K562 (cell line): Measurements from ENCODE around the gene BAG2. TPM values are rescaled to one million over a fixed set of nuclear protein-coding genes. Genes with fewer than 3 reads are reported as not detected.

Source experiments
- ATAC-seq: fragments of 200-7000 bp; cut with Tn5 transposase; 3 replicates; pipeline ENCODE4 v1.9.1; 2020; ENCODE audit warnings: moderate library complexity
- BruUV-seq: library from RNA; stranded (reverse); fragments of 400-500 nt; replicated peaks from 2 replicates; lab custom pipeline; 2021; lab: Mats Ljungman, UMichigan
- CTCF ChIA-PET: fragments of 300-600 bp; formaldehyde crosslinking; extraction: SDS; loops from one replicate; lab custom pipeline; 2021; ENCODE audit warnings: low intra/inter-chr PET ratio; lab: Yijun Ruan, JAX
- POLR2A ChIA-PET: fragments of 300-600, 350-650 bp; sonication (Branson Sonifier 250); formaldehyde crosslinking; extraction: SDS; loops from one replicate; lab custom pipeline; 2021; ENCODE audit warnings: antibody characterized with exemption, inconsistent platforms; lab: Yijun Ruan, JAX
- DNase-seq, 4 experiments: peaks; one replicate each; pipeline versions ENCODE4 v3.0.0 to v3.0.0-alpha.2; 2011 to 2018; ENCODE audit warnings: low spot score in 3 of 4, mixed read lengths in 3 of 4; ENCODE audit errors: extremely low read depth in 1 of 4
- FAIRE-seq: peaks from 2 replicates; lab custom pipeline; 2011; peaks lifted over from hg19 to GRCh38; lab: Jason Lieb, UNC
- H2AFZ ChIP-seq: 2 replicates; pipeline ENCODE4 v1.6.0; 2011; ENCODE audit warnings: low read depth, low read length, control low read depth, inconsistent platforms
- H3K27ac ChIP-seq: fragments of 200-600 bp; 3 replicates; pipeline ENCODE4 v1.8.0; 2011; ENCODE audit warnings: low read depth, mild to moderate bottlenecking, control low read depth, inconsistent platforms, low read length, moderate library complexity, mixed read lengths; ENCODE audit errors: extremely low read depth
- H3K27me3 ChIP-seq, 2 experiments: fragments of 300-600 bp in 1 of 2; 2 replicates in 1 of 2; 3 replicates in 1 of 2; pipeline versions ENCODE4 v1.6.0 to v1.8.0; 2011; ENCODE audit warnings: inconsistent platforms in 2 of 2, low read length in 2 of 2, mild to moderate bottlenecking in 1 of 2, mixed read lengths in 1 of 2, moderate library complexity in 1 of 2; ENCODE audit not compliant: control insufficient read depth in 2 of 2, insufficient read depth in 2 of 2
- H3K36me3 ChIP-seq: fragments of 300-600 bp; 3 replicates; pipeline ENCODE4 v1.8.0; 2011; ENCODE audit warnings: mild to moderate bottlenecking, low read length, inconsistent platforms; ENCODE audit not compliant: control insufficient read depth, insufficient read depth
- H3K4me1 ChIP-seq, 2 experiments: fragments of 200-600 bp in 1 of 2; replicated peaks in 1 of 2; 2 replicates in 1 of 2; 3 replicates in 1 of 2; pipeline versions ENCODE4 v1.5.1 to v1.8.0; 2011; ENCODE audit warnings: inconsistent platforms in 2 of 2, low read length in 2 of 2, mild to moderate bottlenecking in 1 of 2, mixed read lengths in 1 of 2, moderate library complexity in 1 of 2; ENCODE audit not compliant: control insufficient read depth in 2 of 2, insufficient read depth in 2 of 2
- H3K4me2 ChIP-seq: 2 replicates; pipeline ENCODE4 v1.6.1; 2011; ENCODE audit warnings: low read length, control low read depth, inconsistent platforms, mixed read lengths; ENCODE audit not compliant: insufficient read depth
- H3K4me3 ChIP-seq: fragments of 200-600 bp; sonication (generic), shearing (Covaris generic); 2 replicates; pipeline ENCODE4 v1.5.1; 2016; ENCODE audit warnings: control low read depth, inconsistent platforms
- H3K79me2 ChIP-seq: fragments of 200-600 bp; 3 replicates; pipeline ENCODE4 v1.8.0; 2011; ENCODE audit warnings: low read length, inconsistent platforms; ENCODE audit not compliant: control insufficient read depth, insufficient read depth
- H3K9ac ChIP-seq, 2 experiments: 2 replicates each; pipeline versions ENCODE4 v1.6.0 to v1.6.1; 2011; ENCODE audit warnings: low read depth in 2 of 2, low read length in 2 of 2, control low read depth in 1 of 2, inconsistent platforms in 1 of 2, mild to moderate bottlenecking in 1 of 2, mixed read lengths in 1 of 2; ENCODE audit not compliant: insufficient read depth in 1 of 2
- H3K9me1 ChIP-seq: one replicate; pipeline ENCODE4 v1.6.0; 2011; ENCODE audit warnings: inconsistent platforms, mild to moderate bottlenecking, low read length, moderate library complexity; ENCODE audit not compliant: control insufficient read depth, insufficient read depth
- H3K9me3 ChIP-seq: replicated peaks from 2 replicates; pipeline ENCODE4 v1.5.1; 2011; ENCODE audit warnings: low read depth, low read length, inconsistent platforms; ENCODE audit not compliant: control insufficient read depth, insufficient read depth
- H4K20me1 ChIP-seq: replicated peaks from 2 replicates; pipeline ENCODE4 v1.6.1; 2011; ENCODE audit warnings: low read length, inconsistent platforms, mixed read lengths; ENCODE audit not compliant: control insufficient read depth, insufficient read depth
- ARNT ChIP-seq, 2 experiments: fragments of 450-650 bp; IDR thresholded peaks; 2 replicates each; pipeline ENCODE4 v1.6.1; 2016; ENCODE audit warnings: mild to moderate bottlenecking in 1 of 2
- FUS ChIP-seq: fragments of 200-400 bp; formaldehyde crosslinking; optimal IDR thresholded peaks from 2 replicates; pipeline ENCODE3; 2017; ENCODE audit warnings: low read depth, low read length
- NFIC ChIP-seq: fragments of 450-650 bp; IDR thresholded peaks from 2 replicates; pipeline ENCODE4 v1.6.1; 2017; ENCODE audit warnings: mild to moderate bottlenecking, inconsistent platforms
- POLR2G ChIP-seq: fragments of 200-400 bp; formaldehyde crosslinking; IDR thresholded peaks from 2 replicates; pipeline ENCODE4 v1.6.1; 2017; ENCODE audit warnings: low read depth, mild to moderate bottlenecking, antibody characterized with exemption, low read length, moderate library complexity
- RBM22 ChIP-seq: fragments of 200-400 bp; formaldehyde crosslinking; IDR thresholded peaks from 2 replicates; pipeline ENCODE4 v1.6.1; 2018; ENCODE audit warnings: low read length, low read depth; ENCODE audit not compliant: poor library complexity, severe bottlenecking
- RBM25 ChIP-seq: fragments of 200-400 bp; formaldehyde crosslinking; IDR thresholded peaks from 2 replicates; pipeline ENCODE4 v1.6.1; 2018; ENCODE audit warnings: low read length, low read depth, moderate library complexity; ENCODE audit not compliant: severe bottlenecking
- SOX6 ChIP-seq: fragments of 450-650 bp; IDR thresholded peaks from 2 replicates; pipeline ENCODE4 v1.6.1; 2014; ENCODE audit warnings: mild to moderate bottlenecking
- ZNF146 ChIP-seq: IDR thresholded peaks from one replicate; pipeline ENCODE4 v1.6.1; 2018; ENCODE audit warnings: missing compliant biosample characterization; ENCODE audit not compliant: unreplicated experiment
- WGBS: fragments of 100-300 bp; shearing (Covaris generic); methylation state at CpG from one replicate; pipeline ENCODE4 v1.1.6; 2016; ENCODE audit warnings: low coverage, mixed read lengths; ENCODE audit not compliant: insufficient coverage; ENCODE audit errors: missing lambda C conversion rate; 5-methylcytosine and 5-hydroxymethylcytosine counted together
- in situ Hi-C: fragments of 300-500 bp; cut with MboI; formaldehyde crosslinking; loops from 4 replicates; pipeline ENCODE4 v1.15.0; 2018; ENCODE audit warnings: inconsistent platforms, mixed read lengths
- intact Hi-C: fragments of 100-400 bp; cut with micrococcal nuclease; formaldehyde crosslinking; loops from 2 replicates; pipeline ENCODE4 v1.14.2; 2022
- polyA plus RNA-seq, 8 experiments: library from polyadenylated mRNA; depleted of rRNA in 4 of 8; stranded (reverse) in 5 of 8; unstranded in 3 of 8; fragments of >200 nt; fragmentation: Nextera tagmentation in 2 of 8; fragmentation: Illumina TruSeq in 1 of 8; extraction: Ambion mirVana in 2 of 8; extraction: Trizol in 1 of 8; gene quantifications; 2 replicates each; pipeline versions ENCODE4 v1.2.1 to v1.2.3, GENCODE V29; 2011 to 2014; ENCODE audit warnings: inconsistent platforms in 1 of 8, missing spikeins in 1 of 8
- total RNA-seq, 7 experiments: library from RNA; depleted of rRNA in 6 of 7; stranded (reverse); fragments of >200 nt in 6 of 7; fragmentation: Illumina TruSeq in 2 of 7; extraction: Trizol in 2 of 7; gene quantifications; 2 replicates each; pipeline versions ENCODE4 v1.2.1 to v1.2.3, GENCODE V29; 2011 to 2021; ENCODE audit warnings: low replicate concordance in 1 of 7

BAG2 gene
- total and polyA plus RNA-seq, 9 of the 15 experiments (the other 6 are each of a cell fraction or from before 2014, with no cell fraction given): 12.8 to 20.7 (median 17.6) TPM

DNA sequence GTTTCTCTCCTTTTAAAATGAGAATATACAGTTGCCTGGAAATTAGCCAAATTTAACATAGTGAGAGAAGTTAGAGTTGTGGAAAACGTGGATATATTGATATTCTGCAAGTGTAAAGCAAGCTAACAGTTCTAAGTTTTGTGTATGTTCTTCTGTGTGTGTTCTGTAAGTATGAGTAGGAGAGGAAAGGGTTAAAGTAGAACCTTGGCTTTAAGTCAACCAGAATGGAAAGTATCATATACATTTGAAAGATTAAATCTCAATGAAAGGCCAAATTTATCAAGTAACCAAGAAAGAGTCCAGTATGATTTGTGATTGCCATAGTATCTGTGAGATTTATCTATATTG, 30.0 kb upstream of the BAG2 start:
- 64% methylated on average over 1 of the region's 1 CpG for WGBS
- FAIRE-seq: no peak

DNA sequence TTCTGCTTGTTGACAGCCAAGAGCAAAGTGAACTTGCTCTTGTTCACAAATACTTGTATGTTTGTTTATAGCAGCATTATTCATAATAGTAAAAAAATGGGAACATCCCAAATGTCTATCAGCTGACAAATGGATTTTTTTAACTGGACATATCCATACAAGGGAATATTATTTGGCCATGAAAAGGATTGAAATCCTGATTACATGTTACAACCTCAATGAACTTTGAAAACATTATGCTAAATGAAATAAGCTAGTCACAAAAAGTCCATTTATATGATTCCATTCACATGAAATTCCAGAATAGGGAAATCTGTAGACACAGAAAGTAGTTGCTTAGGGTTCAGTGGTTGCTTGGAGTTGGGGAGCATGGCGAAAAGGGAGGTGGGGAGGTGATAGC, 28.4 kb upstream of the BAG2 start:
- no peak for TF ChIP-seq SOX6
- TF ChIP-seq ZNF146 (CRISPR knock-in tag): peak; percentile 46
- TF ChIP-seq RBM25: peak; percentile 11
- TF ChIP-seq, all 486 proteins: peak for 2
- 100% methylated on average over 1 of the region's 1 CpG for WGBS
- no peak overlapping the region for H3K9ac ChIP-seq

More for the DNA sequence above, 30.0 kb upstream of the BAG2 start:
- in situ Hi-C loops (no loop called here), intact Hi-C loops (no loop called here)
- H3K4me2 ChIP-seq: no peak overlapping the region
- no peaks in the 10 kb centered on the region for H3K4me1 ChIP-seq
- no peaks in the 10 kb centered on the region for H3K27me3 ChIP-seq
- no peaks in the 10 kb centered on the region for H4K20me1 ChIP-seq
- H3K27ac ChIP-seq: no peak overlapping the region
- CTCF ChIA-PET: no interaction called here
- H3K36me3 ChIP-seq: peaks cover 63% of the 10 kb centered on the region
- no peak overlapping the region for H3K9ac ChIP-seq
- H3K4me3 ChIP-seq: no peak overlapping the region
- POLR2A ChIA-PET: interaction anchor here (1.4 kb wide), 1 partner anchor 8 kb away, joined by 7 read pairs; no protein-coding TSS in a partner anchor
- BruUV-seq: no TSS peak
- DNase-seq: no peak
- no peak overlapping the region for H2AFZ ChIP-seq
- H3K9me3 ChIP-seq: no peaks in the 10 kb centered on the region
- no peaks in the 10 kb centered on the region for H3K79me2 ChIP-seq
- TF ChIP-seq ARNT (IDR thresholded peaks at IDR 0.05) (no peak), POLR2G (0 out of 2 replicates have a peak, but pooled peaks have one; percentile 11), RBM22 (peak; percentile 39), NFIC (0 out of 2 replicates have a peak, but pooled peaks have one; percentile 4), FUS (peak; percentile 29)
- TF ChIP-seq, all 486 proteins: peak for 4
- no peaks in the 10 kb centered on the region for H3K9me1 ChIP-seq
- ATAC-seq: no peak

More for the DNA sequence above, 28.4 kb upstream of the BAG2 start:
- intact Hi-C loops (no loop called here), in situ Hi-C loops (no loop called here)
- H3K27ac ChIP-seq: no peak overlapping the region
- no peaks in the 10 kb centered on the region for H3K27me3 ChIP-seq
- ChIA-PET CTCF (no interaction called here), POLR2A (interaction anchor here (1.0 kb wide), 1 partner anchor 27 kb away, joined by 4 read pairs; no protein-coding TSS in a partner anchor)
- FAIRE-seq (no peak), ATAC-seq (no peak), DNase-seq (no peak)
- no peak overlapping the region for H2AFZ ChIP-seq
- H4K20me1 ChIP-seq: no peaks in the 10 kb centered on the region
- H3K9me1 ChIP-seq: no peaks in the 10 kb centered on the region
- no peaks in the 10 kb centered on the region for H3K4me1 ChIP-seq
- H3K9me3 ChIP-seq: no peaks in the 10 kb centered on the region
- peaks cover 70% of the 10 kb centered on the region for H3K36me3 ChIP-seq
- peaks cover 7% of the 10 kb centered on the region; the same call in 2 of the 3 replicates for H3K79me2 ChIP-seq
- H3K4me2 ChIP-seq: no peak overlapping the region
- H3K4me3 ChIP-seq: no peak overlapping the region
- no TSS peak for BruUV-seq
